ENCODE results near the gene HBB. TPM values are rescaled to one million over a fixed set of nuclear protein-coding genes. Genes with fewer than 3 reads are reported as not detected.

The HBB gene
- total RNA-seq, 1 experiment from 2014 or later = not detected

DNA sequence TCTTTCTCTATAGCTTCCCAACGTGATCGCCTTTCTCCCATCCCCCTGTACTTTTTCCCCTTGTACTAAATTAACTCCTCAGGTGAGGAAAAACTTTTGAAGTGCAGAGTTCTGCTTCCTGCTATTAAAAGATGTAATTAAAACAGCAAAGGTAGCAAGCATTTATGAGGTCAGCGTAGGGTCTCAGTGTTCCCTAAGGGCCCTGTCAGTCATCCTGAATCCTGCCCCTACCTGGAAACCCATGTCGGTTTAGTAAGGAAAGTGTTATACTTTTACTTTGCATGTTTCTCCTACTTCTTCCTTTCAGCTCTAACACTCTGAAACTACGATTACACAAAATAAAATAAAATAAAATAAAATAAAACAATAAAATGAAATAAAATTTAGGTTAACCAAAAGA lies 1.3 kb upstream of the HBB start:
- H3K4me3 Mint-ChIP-seq (ENCODE audit: low read depth, unreplicated experiment) = no peak overlapping the region
- no peak for DNase-seq
- TF ChIP-seq, protein P1, sequence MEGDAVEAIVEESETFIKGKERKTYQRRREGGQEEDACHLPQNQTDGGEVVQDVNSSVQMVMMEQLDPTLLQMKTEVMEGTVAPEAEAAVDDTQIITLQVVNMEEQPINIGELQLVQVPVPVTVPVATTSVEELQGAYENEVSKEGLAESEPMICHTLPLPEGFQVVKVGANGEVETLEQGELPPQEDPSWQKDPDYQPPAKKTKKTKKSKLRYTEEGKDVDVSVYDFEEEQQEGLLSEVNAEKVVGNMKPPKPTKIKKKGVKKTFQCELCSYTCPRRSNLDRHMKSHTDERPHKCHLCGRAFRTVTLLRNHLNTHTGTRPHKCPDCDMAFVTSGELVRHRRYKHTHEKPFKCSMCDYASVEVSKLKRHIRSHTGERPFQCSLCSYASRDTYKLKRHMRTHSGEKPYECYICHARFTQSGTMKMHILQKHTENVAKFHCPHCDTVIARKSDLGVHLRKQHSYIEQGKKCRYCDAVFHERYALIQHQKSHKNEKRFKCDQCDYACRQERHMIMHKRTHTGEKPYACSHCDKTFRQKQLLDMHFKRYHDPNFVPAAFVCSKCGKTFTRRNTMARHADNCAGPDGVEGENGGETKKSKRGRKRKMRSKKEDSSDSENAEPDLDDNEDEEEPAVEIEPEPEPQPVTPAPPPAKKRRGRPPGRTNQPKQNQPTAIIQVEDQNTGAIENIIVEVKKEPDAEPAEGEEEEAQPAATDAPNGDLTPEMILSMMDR (IDR thresholded peaks at IDR 0.05; ENCODE audit: unreplicated experiment) = no peak
- intact Hi-C loops (cut with micrococcal nuclease; ENCODE audit: unreplicated experiment) = no loop called here
- H3K4me1 Mint-ChIP-seq (ENCODE audit: low read depth, unreplicated experiment) = no peaks in the 10 kb centered on the region
- BruUV-seq (replicated peaks) = no TSS peak
- H3K9me3 Mint-ChIP-seq (ENCODE audit: low read depth, unreplicated experiment) = no peaks in the 10 kb centered on the region
- H3K27me3 Mint-ChIP-seq (ENCODE audit: unreplicated experiment) = no peaks in the 10 kb centered on the region
- CTCF ChIA-PET = no interaction called here
- H3K36me3 Mint-ChIP-seq (ENCODE audit: insufficient read depth, unreplicated experiment) = no peaks in the 10 kb centered on the region
- H3K27ac Mint-ChIP-seq (ENCODE audit: unreplicated experiment) = no peak overlapping the region

- no peaks in the 10 kb centered on the region for H3K27me3 Mint-ChIP-seq (ENCODE audit: unreplicated experiment)
- H3K9me3 Mint-ChIP-seq (ENCODE audit: low read depth, unreplicated experiment) = no peaks in the 10 kb centered on the region
- H3K4me3 Mint-ChIP-seq (ENCODE audit: low read depth, unreplicated experiment) = no peak overlapping the region
- intact Hi-C loops (cut with micrococcal nuclease; ENCODE audit: unreplicated experiment) = no loop called here
- H3K36me3 Mint-ChIP-seq (ENCODE audit: insufficient read depth, unreplicated experiment) = no peaks in the 10 kb centered on the region
- CTCF ChIA-PET = no interaction called here
- no peak overlapping the region for H3K27ac Mint-ChIP-seq (ENCODE audit: unreplicated experiment)
- TF ChIP-seq, protein P1 (IDR thresholded peaks at IDR 0.05; ENCODE audit: unreplicated experiment) = no peak
- BruUV-seq (replicated peaks) = no TSS peak
- no peaks in the 10 kb centered on the region for H3K4me1 Mint-ChIP-seq (ENCODE audit: low read depth, unreplicated experiment)
- no peak for DNase-seq
Observed at GRCh38 chr11:5227681-5228080, 810 bp upstream of the HBB start.

- Mint-ChIP-seq H3K27ac (ENCODE audit: unreplicated experiment) (no peak overlapping the region), H3K4me1 (ENCODE audit: low read depth, unreplicated experiment) (no peaks in the 10 kb centered on the region), H3K36me3 (ENCODE audit: insufficient read depth, unreplicated experiment) (no peaks in the 10 kb centered on the region), H3K9me3 (ENCODE audit: low read depth, unreplicated experiment) (peaks cover 4% of the 10 kb centered on the region), H3K4me3 (ENCODE audit: low read depth, unreplicated experiment) (no peak overlapping the region), H3K27me3 (ENCODE audit: unreplicated experiment) (no peaks in the 10 kb centered on the region)
- intact Hi-C loops (cut with micrococcal nuclease; ENCODE audit: unreplicated experiment) = no loop called here
- TF ChIP-seq, protein P1 (IDR thresholded peaks at IDR 0.05; ENCODE audit: unreplicated experiment) = no peak
- CTCF ChIA-PET = no interaction called here
- DNase-seq = no peak
- BruUV-seq (replicated peaks) = no TSS peak
Observed at GRCh38 chr11:5225480-5225871, 1.4 kb downstream of the HBB start.

GRCh38 chr11:5224538-5225479 lies 2.1 kb downstream of the HBB start:
- no peaks in the 10 kb centered on the region for H3K4me1 Mint-ChIP-seq (ENCODE audit: low read depth, unreplicated experiment)
- BruUV-seq (replicated peaks) = no TSS peak
- no peaks in the 10 kb centered on the region for H3K27me3 Mint-ChIP-seq (ENCODE audit: unreplicated experiment)
- no peak overlapping the region for H3K27ac Mint-ChIP-seq (ENCODE audit: unreplicated experiment)
- no peaks in the 10 kb centered on the region for H3K36me3 Mint-ChIP-seq (ENCODE audit: insufficient read depth, unreplicated experiment)
- CTCF ChIA-PET = no interaction called here
- TF ChIP-seq, protein P1 (IDR thresholded peaks at IDR 0.05; ENCODE audit: unreplicated experiment) = no peak
- intact Hi-C loops (cut with micrococcal nuclease; ENCODE audit: unreplicated experiment) = no loop called here
- H3K9me3 Mint-ChIP-seq (ENCODE audit: low read depth, unreplicated experiment) = peaks cover 4% of the 10 kb centered on the region
- no peak overlapping the region for H3K4me3 Mint-ChIP-seq (ENCODE audit: low read depth, unreplicated experiment)
- no peak for DNase-seq
